Fibroblast of lung (primary cell): Measurements from ENCODE around the gene PDCD1LG2.

Source experiments
- EZH2 ChIP-seq: IDR thresholded peaks from 2 replicates; pipeline ENCODE4 v1.5.1; 2012; ENCODE audit warnings: low read length, control low read depth, mild to moderate bottlenecking; ENCODE audit errors: missing control alignments
- TF ChIP-seq, protein P1 (sequence below), 2 donors: IDR thresholded peaks in 1 of 2; conservative IDR thresholded peaks in 1 of 2; 1 replicate in 1 of 2; 2 replicates in 1 of 2; pipeline ENCODE4 v1.5.1; 2011 to 2012; ENCODE audit warnings: low read length in 2 of 2, control low read depth in 1 of 2, inconsistent platforms in 1 of 2, low read depth in 1 of 2, mild to moderate bottlenecking in 1 of 2

DNA sequence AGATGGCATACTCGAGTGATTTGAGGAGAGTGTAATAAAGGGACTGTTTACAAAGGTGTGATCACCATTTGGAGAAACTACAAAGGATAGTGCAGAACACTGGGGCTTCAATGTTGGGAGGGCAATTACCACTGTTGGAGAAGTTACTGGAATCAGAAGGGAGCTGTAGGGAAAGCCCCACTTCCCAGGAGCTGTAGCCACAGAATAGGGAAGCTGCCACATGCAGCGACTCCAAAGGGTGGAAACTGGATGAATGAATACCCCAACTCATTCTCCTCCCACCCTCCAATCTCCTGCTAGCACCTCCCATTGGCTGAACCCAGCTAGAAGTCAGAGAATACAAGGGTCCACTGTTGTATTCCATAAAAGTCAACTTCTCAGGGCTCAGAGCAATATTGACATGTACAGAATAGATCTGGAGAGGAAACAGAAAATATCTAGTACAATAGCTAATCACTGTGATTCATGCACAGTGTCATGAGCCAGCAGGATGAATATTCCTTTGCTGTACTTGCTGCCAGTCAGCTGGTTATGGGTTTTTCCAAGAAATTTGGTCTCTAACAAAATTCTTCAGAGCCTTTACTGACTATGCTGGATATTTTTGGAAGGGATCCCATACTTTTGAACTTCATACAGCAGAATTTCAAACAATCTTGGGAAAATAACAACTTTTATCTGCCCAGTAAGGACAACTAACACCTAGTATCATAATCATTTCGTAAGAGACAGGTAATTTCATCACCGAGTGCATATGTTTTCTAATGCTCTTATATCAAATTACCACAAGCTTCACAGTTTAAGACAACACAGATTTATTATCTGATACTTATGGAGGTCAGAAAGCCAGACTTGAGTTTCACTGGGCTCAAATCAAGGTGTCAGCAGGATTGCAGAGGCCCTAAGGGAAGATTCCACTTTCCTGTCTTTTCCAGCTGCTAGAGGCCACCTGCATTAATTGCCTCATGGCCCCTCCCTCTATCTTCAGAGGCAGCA lies 39.6 kb downstream of the PDCD1LG2 start:
- TF ChIP-seq, protein P1, sequence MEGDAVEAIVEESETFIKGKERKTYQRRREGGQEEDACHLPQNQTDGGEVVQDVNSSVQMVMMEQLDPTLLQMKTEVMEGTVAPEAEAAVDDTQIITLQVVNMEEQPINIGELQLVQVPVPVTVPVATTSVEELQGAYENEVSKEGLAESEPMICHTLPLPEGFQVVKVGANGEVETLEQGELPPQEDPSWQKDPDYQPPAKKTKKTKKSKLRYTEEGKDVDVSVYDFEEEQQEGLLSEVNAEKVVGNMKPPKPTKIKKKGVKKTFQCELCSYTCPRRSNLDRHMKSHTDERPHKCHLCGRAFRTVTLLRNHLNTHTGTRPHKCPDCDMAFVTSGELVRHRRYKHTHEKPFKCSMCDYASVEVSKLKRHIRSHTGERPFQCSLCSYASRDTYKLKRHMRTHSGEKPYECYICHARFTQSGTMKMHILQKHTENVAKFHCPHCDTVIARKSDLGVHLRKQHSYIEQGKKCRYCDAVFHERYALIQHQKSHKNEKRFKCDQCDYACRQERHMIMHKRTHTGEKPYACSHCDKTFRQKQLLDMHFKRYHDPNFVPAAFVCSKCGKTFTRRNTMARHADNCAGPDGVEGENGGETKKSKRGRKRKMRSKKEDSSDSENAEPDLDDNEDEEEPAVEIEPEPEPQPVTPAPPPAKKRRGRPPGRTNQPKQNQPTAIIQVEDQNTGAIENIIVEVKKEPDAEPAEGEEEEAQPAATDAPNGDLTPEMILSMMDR (conservative IDR thresholded peaks at IDR 0.05 in 1 of 2, IDR thresholded peaks at IDR 0.05 in 1 of 2; ENCODE audit: low read depth in 1 of 2, low read length in 2 of 2), result no peak
- no peak for TF ChIP-seq EZH2
